HEK293 (cell line): Measurements from ENCODE around the gene FUT8.

Source experiments
- CTCF ChIA-PET: fragments of 350-600 bp; formaldehyde crosslinking; extraction: SDS; loops from one replicate; lab custom pipeline; 2021; ENCODE audit warnings: antibody characterized with exemption; lab: Yijun Ruan, JAX
- POLR2A ChIA-PET: fragments of 300-600 bp; formaldehyde crosslinking; extraction: SDS; loops from one replicate; lab custom pipeline; 2020; ENCODE audit warnings: antibody characterized with exemption, inconsistent platforms; lab: Yijun Ruan, JAX
- H3K27ac ChIP-seq: fragments of 200-500 bp; sonication (Bioruptor generic); 2 replicates; pipeline ENCODE4 v1.5.1; 2014; ENCODE audit warnings: low read depth, low read length, control low read depth, inconsistent platforms; ENCODE audit errors: extremely low read depth
- H3K36me3 ChIP-seq, 2 experiments: fragments of 200-500 bp in 1 of 2; sonication (Bioruptor generic) in 1 of 2; 1 replicate in 1 of 2; 2 replicates in 1 of 2; pipeline ENCODE4 v1.5.1; 2014 to 2017; ENCODE audit warnings: inconsistent platforms in 2 of 2, low read length in 2 of 2; ENCODE audit not compliant: control insufficient read depth in 2 of 2, insufficient read depth in 1 of 2
- H3K4me1 ChIP-seq: fragments of 200-500 bp; sonication (Bioruptor generic); 2 replicates; pipeline ENCODE4 v1.5.1; 2014; ENCODE audit warnings: mild to moderate bottlenecking, low read length, inconsistent platforms; ENCODE audit not compliant: control insufficient read depth, insufficient read depth
- H3K4me3 ChIP-seq: 2 replicates; pipeline ENCODE4 v1.5.1; 2011; ENCODE audit warnings: low read depth, mild to moderate bottlenecking, control low read depth, low read length, moderate library complexity
- H3K9me3 ChIP-seq: fragments of 200-500 bp; sonication (Bioruptor generic); 2 replicates; pipeline ENCODE4 v1.5.1; 2014; ENCODE audit warnings: low read depth, low read length, inconsistent platforms; ENCODE audit not compliant: control insufficient read depth, insufficient read depth
- BCL11A ChIP-seq: fragments of 450-650 bp; formaldehyde crosslinking; IDR thresholded peaks from 2 replicates; pipeline ENCODE4 v1.5.1; 2016; ENCODE audit warnings: low read depth, missing biosample characterization, missing genetic modification characterization
- GLI2 ChIP-seq: fragments of 450-650 bp; formaldehyde crosslinking; IDR thresholded peaks from 2 replicates; pipeline ENCODE4; 2017; ENCODE audit warnings: missing biosample characterization, missing genetic modification characterization, low read depth, borderline replicate concordance
- IKZF3 ChIP-seq: fragments of 450-650 bp; IDR thresholded peaks from 2 replicates; pipeline ENCODE4 v1.5.0; 2018; ENCODE audit warnings: missing biosample characterization, mild to moderate bottlenecking, missing genetic modification characterization, moderate library complexity
- OSR2 ChIP-seq: fragments of 450-650 bp; formaldehyde crosslinking; IDR thresholded peaks from 2 replicates; pipeline ENCODE4 v1.5.1; 2016; ENCODE audit warnings: missing biosample characterization, missing genetic modification characterization
- PRDM4 ChIP-seq: fragments of 450-650 bp; formaldehyde crosslinking; IDR thresholded peaks from 2 replicates; pipeline ENCODE4 v1.5.1; 2017; ENCODE audit warnings: missing biosample characterization, missing genetic modification characterization
- PRDM6 ChIP-seq: fragments of 450-650 bp; formaldehyde crosslinking; IDR thresholded peaks from 2 replicates; pipeline ENCODE4 v1.5.1; 2017; ENCODE audit warnings: missing biosample characterization, missing genetic modification characterization
- SCRT1 ChIP-seq: fragments of 450-650 bp; formaldehyde crosslinking; IDR thresholded peaks from 2 replicates; pipeline ENCODE4 v1.5.1; 2016; ENCODE audit warnings: missing biosample characterization, missing genetic modification characterization, borderline replicate concordance
- ZBTB17 ChIP-seq: fragments of 450-650 bp; formaldehyde crosslinking; IDR thresholded peaks from 2 replicates; pipeline ENCODE4 v1.5.1; 2016; ENCODE audit warnings: missing biosample characterization, missing genetic modification characterization
- ZBTB21 ChIP-seq: fragments of 450-650 bp; formaldehyde crosslinking; IDR thresholded peaks from 2 replicates; pipeline ENCODE4 v1.5.1; 2017; ENCODE audit warnings: missing biosample characterization, missing genetic modification characterization
- ZNF148 ChIP-seq: fragments of 450-650 bp; formaldehyde crosslinking; IDR thresholded peaks from 2 replicates; pipeline ENCODE4 v1.5.0; 2017; ENCODE audit warnings: missing biosample characterization, missing genetic modification characterization, borderline replicate concordance
- ZNF16 ChIP-seq: fragments of 450-650 bp; formaldehyde crosslinking; IDR thresholded peaks from 2 replicates; pipeline ENCODE4 v1.5.1; 2016; ENCODE audit warnings: low read depth, missing biosample characterization, missing genetic modification characterization
- ZNF19 ChIP-seq: fragments of 450-650 bp; formaldehyde crosslinking; IDR thresholded peaks from 2 replicates; pipeline ENCODE4; 2016; ENCODE audit warnings: missing biosample characterization, missing genetic modification characterization, low read depth
- ZNF202 ChIP-seq: fragments of 450-650 bp; formaldehyde crosslinking; IDR thresholded peaks from 2 replicates; pipeline ENCODE4 v1.5.1; 2016; ENCODE audit warnings: missing biosample characterization, missing genetic modification characterization, borderline replicate concordance
- ZNF221 ChIP-seq: fragments of 450-650 bp; formaldehyde crosslinking; IDR thresholded peaks from 2 replicates; pipeline ENCODE4 v1.5.1; 2017; ENCODE audit warnings: missing biosample characterization, missing genetic modification characterization, borderline replicate concordance
- ZNF248 ChIP-seq: fragments of 450-650 bp; formaldehyde crosslinking; IDR thresholded peaks from 2 replicates; pipeline ENCODE4 v1.5.1; 2017; ENCODE audit warnings: missing biosample characterization, missing genetic modification characterization
- ZNF37A ChIP-seq: fragments of 450-650 bp; IDR thresholded peaks from 2 replicates; pipeline ENCODE4 v1.5.1; 2018; ENCODE audit warnings: missing biosample characterization, missing genetic modification characterization
- ZNF571 ChIP-seq: fragments of 450-650 bp; formaldehyde crosslinking; IDR thresholded peaks from 2 replicates; pipeline ENCODE4 v1.5.0; 2017; ENCODE audit warnings: missing biosample characterization, missing genetic modification characterization
- ZNF658 ChIP-seq: fragments of 450-650 bp; formaldehyde crosslinking; IDR thresholded peaks from 2 replicates; pipeline ENCODE4; 2016; ENCODE audit warnings: missing biosample characterization, missing genetic modification characterization
- ZNF747 ChIP-seq: fragments of 450-650 bp; formaldehyde crosslinking; IDR thresholded peaks from 2 replicates; pipeline ENCODE4 v1.5.1; 2016; ENCODE audit warnings: missing biosample characterization, missing genetic modification characterization
- ZNF830 ChIP-seq: fragments of 450-650 bp; IDR thresholded peaks from 2 replicates; pipeline ENCODE4 v1.5.0; 2018; ENCODE audit warnings: missing biosample characterization, missing genetic modification characterization, low read depth, mild to moderate bottlenecking, moderate library complexity
- ZNF843 ChIP-seq: fragments of 450-650 bp; formaldehyde crosslinking; IDR thresholded peaks from 2 replicates; pipeline ENCODE4 v1.5.1; 2016; ENCODE audit warnings: missing biosample characterization, missing genetic modification characterization
- ZSCAN4 ChIP-seq: fragments of 450-650 bp; formaldehyde crosslinking; IDR thresholded peaks from 2 replicates; pipeline ENCODE4 v1.5.1; 2017; ENCODE audit warnings: missing biosample characterization, missing genetic modification characterization

Gene FUT8

GRCh38 chr14:65502676-65503124 lies 90.2 kb downstream of the FUT8 start:
- CTCF ChIA-PET = interaction anchor here (1.1 kb wide), 1 partner anchor 11 kb away, joined by 3 read pairs; no protein-coding TSS in a partner anchor
- Histone ChIP-seq H3K4me1 (0 out of 2 replicates have a peak, but pooled peaks cover 2% of the 10 kb centered on the region), H3K27ac (no peak overlapping the region)

GRCh38 chr14:65503771-65504170 lies 91.2 kb downstream of the FUT8 start:
- ChIA-PET POLR2A (no interaction called here), CTCF (no interaction called here)
- Histone ChIP-seq H3K4me1 (0 out of 2 replicates have a peak, but pooled peaks cover 2% of the 10 kb centered on the region), H3K36me3 (no peaks in the 10 kb centered on the region), H3K9me3 (no peaks in the 10 kb centered on the region), H3K4me3 (no peak overlapping the region), H3K27ac (no peak overlapping the region)
- no peak for TF ChIP-seq ZNF571 (tag by site-specific recombination)
- TF ChIP-seq ZNF148 (tag by site-specific recombination) = no peak
- no peak for TF ChIP-seq ZNF19 (tag by site-specific recombination)
- TF ChIP-seq ZNF37A (tag by site-specific recombination) = no peak
- no peak for TF ChIP-seq ZBTB17 (tag by site-specific recombination)
- no peak for TF ChIP-seq ZBTB21 (tag by site-specific recombination)
- no peak for TF ChIP-seq ZNF747 (tag by site-specific recombination)
- no peak for TF ChIP-seq ZNF221 (tag by site-specific recombination)
- TF ChIP-seq GLI2 (tag by site-specific recombination) = no peak
- no peak for TF ChIP-seq SCRT1 (tag by site-specific recombination)
- no peak for TF ChIP-seq BCL11A (tag by site-specific recombination)
- TF ChIP-seq IKZF3 (tag by site-specific recombination) = no peak
- no peak for TF ChIP-seq ZNF202 (tag by site-specific recombination)
- TF ChIP-seq ZNF843 = no peak
- no peak for TF ChIP-seq ZNF830
- no peak for TF ChIP-seq ZNF658 (tag by site-specific recombination)
- TF ChIP-seq ZNF16 (tag by site-specific recombination) = no peak
- no peak for TF ChIP-seq PRDM6
- TF ChIP-seq ZNF248 = no peak

More at GRCh38 chr14:65502676-65503124, 90.2 kb downstream of the FUT8 start:
- no peak overlapping the region for H3K4me3 ChIP-seq
- TF ChIP-seq PRDM4 (tag by site-specific recombination) (peak; percentile 50; the same call in 1 of the 2 replicates), ZSCAN4 (tag by site-specific recombination) (no peak), OSR2 (tag by site-specific recombination) (peak; percentile 71)
- POLR2A ChIA-PET = no interaction called here
- H3K36me3 ChIP-seq = no peaks in the 10 kb centered on the region
- H3K9me3 ChIP-seq = no peaks in the 10 kb centered on the region
